Keratinocyte (primary cell): ENCODE data around the gene SVOPL. TPM values are rescaled to one million over a fixed set of nuclear protein-coding genes. Genes with fewer than 3 reads are reported as not detected.

Experiments
- DNase-seq: peaks from one replicate; pipeline ENCODE4 v3.0.0-alpha.2; 2011; ENCODE audit warnings: low read depth, missing footprints, low spot score
- FAIRE-seq: peaks from 2 replicates; lab custom pipeline; 2011; peaks lifted over from hg19 to GRCh38; lab: Jason Lieb, UNC
- H2AFZ ChIP-seq: 2 replicates; pipeline ENCODE4 v1.6.0; 2012; ENCODE audit warnings: low read length, control low read depth, inconsistent platforms; ENCODE audit not compliant: control insufficient read depth
- H3K27ac ChIP-seq: 2 replicates; pipeline ENCODE4 v1.5.1; 2011; ENCODE audit warnings: low read length; ENCODE audit not compliant: control insufficient read depth, insufficient read depth
- H3K27me3 ChIP-seq: 3 replicates; pipeline ENCODE4 v1.6.0; 2011; ENCODE audit warnings: low read length; ENCODE audit not compliant: control insufficient read depth, insufficient read depth; ENCODE audit errors: extremely low read depth
- H3K36me3 ChIP-seq, 2 experiments: 2 replicates in 1 of 2; 3 replicates in 1 of 2; pipeline ENCODE4 v1.5.1; 2011; ENCODE audit warnings: low read length in 2 of 2, mild to moderate bottlenecking in 1 of 2; ENCODE audit not compliant: control insufficient read depth in 2 of 2, insufficient read depth in 2 of 2; ENCODE audit errors: extremely low read depth in 1 of 2
- H3K4me1 ChIP-seq: 3 replicates; pipeline ENCODE4 v1.5.1; 2011; ENCODE audit warnings: low read length; ENCODE audit not compliant: control insufficient read depth, insufficient read depth; ENCODE audit errors: extremely low read depth
- H3K4me2 ChIP-seq: 3 replicates; pipeline ENCODE4 v1.6.0; 2011; ENCODE audit warnings: low read depth, low read length; ENCODE audit not compliant: control insufficient read depth, insufficient read depth; ENCODE audit errors: extremely low read depth
- H3K4me3 ChIP-seq, 3 experiments: fragments of 200-600 bp in 1 of 3; sonication (generic) in 1 of 3; 2 replicates in 2 of 3; 3 replicates in 1 of 3; pipeline ENCODE4 v1.5.1; 2011 to 2016; ENCODE audit warnings: low read length in 3 of 3, mild to moderate bottlenecking in 3 of 3, control low read depth in 2 of 3, inconsistent platforms in 1 of 3, low read depth in 1 of 3, mixed read lengths in 1 of 3, mixed run types in 1 of 3, moderate library complexity in 1 of 3; ENCODE audit not compliant: control insufficient read depth in 2 of 3, insufficient read depth in 2 of 3; ENCODE audit errors: extremely low read depth in 1 of 3
- H3K79me2 ChIP-seq: 2 replicates; pipeline ENCODE4 v1.6.0; 2012; ENCODE audit warnings: low read length; ENCODE audit not compliant: control insufficient read depth, insufficient read depth
- H3K9ac ChIP-seq: 3 replicates; pipeline ENCODE4 v1.6.0; 2011; ENCODE audit warnings: low read length; ENCODE audit not compliant: control insufficient read depth, insufficient read depth; ENCODE audit errors: extremely low read depth
- H3K9me1 ChIP-seq: 3 replicates; pipeline ENCODE4 v1.6.0; 2011; ENCODE audit warnings: low read length; ENCODE audit not compliant: control insufficient read depth, insufficient read depth; ENCODE audit errors: extremely low read depth
- H3K9me3 ChIP-seq: 2 replicates; pipeline ENCODE4 v1.5.1; 2012; ENCODE audit warnings: low read depth, low read length; ENCODE audit not compliant: control insufficient read depth
- H4K20me1 ChIP-seq: 3 replicates; pipeline ENCODE4 v1.6.0; 2011; ENCODE audit warnings: low read length; ENCODE audit not compliant: control insufficient read depth, insufficient read depth; ENCODE audit errors: extremely low read depth
- EZH2 ChIP-seq: IDR thresholded peaks from one replicate; pipeline ENCODE4 v1.6.1; 2012; ENCODE audit warnings: inconsistent platforms, mild to moderate bottlenecking, low read length, moderate library complexity
- dilution Hi-C: fragments of 300-500 bp; cut with MboI; formaldehyde crosslinking; loops from one replicate; pipeline ENCODE4 v1.7.0; 2020; ENCODE audit warnings: low sequenced_read_pairs; ENCODE audit not compliant: extremely low pct_ligation_motif_present
- polyA plus RNA-seq, 5 experiments: library from polyadenylated mRNA; depleted of rRNA in 3 of 5; stranded (reverse) in 3 of 5; stranded (forward) in 1 of 5; unstranded in 1 of 5; fragments of >200 nt; gene quantifications; 1 replicate in 1 of 5; 2 replicates in 3 of 5; 3 replicates in 1 of 5; pipeline versions ENCODE4 v1.2.1 to v1.2.3, GENCODE V29; 2011 to 2012; ENCODE audit warnings: missing spikeins in 2 of 5, low read depth in 1 of 5, low replicate concordance in 1 of 5
- TF ChIP-seq, protein P1 (sequence below), 3 experiments: IDR thresholded peaks in 1 of 3; conservative IDR thresholded peaks in 1 of 3; optimal IDR thresholded peaks in 1 of 3; 2 replicates in 2 of 3; 3 replicates in 1 of 3; pipeline versions ENCODE3 to v1.5.1; 2011; ENCODE audit warnings: low read length in 3 of 3, mild to moderate bottlenecking in 3 of 3, moderate library complexity in 2 of 3, control low read depth in 1 of 3, inconsistent platforms in 1 of 3; ENCODE audit not compliant: insufficient read depth in 2 of 3; ENCODE audit errors: extremely low read depth in 1 of 3

SVOPL gene
- polyA plus RNA-seq, 1 donor (not counting 4 experiments of a cell fraction or from before 2014, with no cell fraction given), result not detected

DNA sequence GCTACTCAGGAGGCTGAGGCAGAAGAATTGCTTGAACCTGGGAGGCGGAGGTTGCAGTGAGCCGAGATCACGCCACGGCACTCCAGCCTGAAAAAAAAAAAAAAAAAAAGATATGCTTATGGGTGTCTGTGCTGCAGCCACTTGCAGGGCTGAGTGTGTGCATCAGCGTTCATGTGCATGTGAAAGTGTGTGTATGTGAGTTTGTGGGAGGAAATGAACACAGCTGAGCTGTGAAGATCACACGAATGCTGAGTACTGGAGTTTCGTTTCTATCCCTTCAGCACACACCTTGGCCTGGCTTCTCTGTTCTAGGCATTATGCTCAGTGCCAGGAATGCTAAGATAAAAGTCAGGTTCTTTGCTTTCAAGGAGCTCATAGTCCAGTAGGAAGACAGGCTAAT, 12.0 kb upstream of the SVOPL start:
- no peak overlapping the region for H3K4me3 ChIP-seq
- no peaks in the 10 kb centered on the region for H4K20me1 ChIP-seq
- no peak overlapping the region for H2AFZ ChIP-seq
- H3K27ac ChIP-seq, result no peak overlapping the region
- no peak overlapping the region for H3K4me2 ChIP-seq
- H3K4me1 ChIP-seq, result no peaks in the 10 kb centered on the region
- H3K79me2 ChIP-seq, result no peaks in the 10 kb centered on the region
- no peak for TF ChIP-seq EZH2
- TF ChIP-seq, protein P1, sequence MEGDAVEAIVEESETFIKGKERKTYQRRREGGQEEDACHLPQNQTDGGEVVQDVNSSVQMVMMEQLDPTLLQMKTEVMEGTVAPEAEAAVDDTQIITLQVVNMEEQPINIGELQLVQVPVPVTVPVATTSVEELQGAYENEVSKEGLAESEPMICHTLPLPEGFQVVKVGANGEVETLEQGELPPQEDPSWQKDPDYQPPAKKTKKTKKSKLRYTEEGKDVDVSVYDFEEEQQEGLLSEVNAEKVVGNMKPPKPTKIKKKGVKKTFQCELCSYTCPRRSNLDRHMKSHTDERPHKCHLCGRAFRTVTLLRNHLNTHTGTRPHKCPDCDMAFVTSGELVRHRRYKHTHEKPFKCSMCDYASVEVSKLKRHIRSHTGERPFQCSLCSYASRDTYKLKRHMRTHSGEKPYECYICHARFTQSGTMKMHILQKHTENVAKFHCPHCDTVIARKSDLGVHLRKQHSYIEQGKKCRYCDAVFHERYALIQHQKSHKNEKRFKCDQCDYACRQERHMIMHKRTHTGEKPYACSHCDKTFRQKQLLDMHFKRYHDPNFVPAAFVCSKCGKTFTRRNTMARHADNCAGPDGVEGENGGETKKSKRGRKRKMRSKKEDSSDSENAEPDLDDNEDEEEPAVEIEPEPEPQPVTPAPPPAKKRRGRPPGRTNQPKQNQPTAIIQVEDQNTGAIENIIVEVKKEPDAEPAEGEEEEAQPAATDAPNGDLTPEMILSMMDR (optimal IDR thresholded peaks at IDR 0.05 in 1 of 3, IDR thresholded peaks at IDR 0.05 in 1 of 3, conservative IDR thresholded peaks at IDR 0.05 in 1 of 3; ENCODE audit: extremely low read depth in 1 of 3, insufficient read depth in 2 of 3, low read length in 3 of 3), result no peak
- H3K9me1 ChIP-seq, result no peaks in the 10 kb centered on the region
- DNase-seq (no peak), FAIRE-seq (no peak)
- H3K9me3 ChIP-seq, result peaks cover 2% of the 10 kb centered on the region
- H3K27me3 ChIP-seq, result no peaks in the 10 kb centered on the region
- H3K36me3 ChIP-seq, result no peaks in the 10 kb centered on the region
- H3K9ac ChIP-seq, result no peak overlapping the region
- dilution Hi-C loops, result no loop called here

GRCh38 chr7:138712652-138713051, 11.5 kb upstream of the SVOPL start:
- H3K9ac ChIP-seq, result no peak overlapping the region
- dilution Hi-C loops, result no loop called here
- H3K27me3 ChIP-seq, result no peaks in the 10 kb centered on the region
- H2AFZ ChIP-seq, result no peak overlapping the region
- no peaks in the 10 kb centered on the region for H3K79me2 ChIP-seq
- H3K9me1 ChIP-seq, result no peaks in the 10 kb centered on the region
- H3K36me3 ChIP-seq, result no peaks in the 10 kb centered on the region
- H3K27ac ChIP-seq, result no peak overlapping the region
- H4K20me1 ChIP-seq, result no peaks in the 10 kb centered on the region
- FAIRE-seq (no peak), DNase-seq (no peak)
- H3K9me3 ChIP-seq, result peaks cover 2% of the 10 kb centered on the region
- H3K4me3 ChIP-seq, result no peak overlapping the region
- no peak for TF ChIP-seq EZH2
- TF ChIP-seq, protein P1 (optimal IDR thresholded peaks at IDR 0.05 in 1 of 3, IDR thresholded peaks at IDR 0.05 in 1 of 3, conservative IDR thresholded peaks at IDR 0.05 in 1 of 3; ENCODE audit: extremely low read depth in 1 of 3, insufficient read depth in 2 of 3, low read length in 3 of 3), result no peak
- no peaks in the 10 kb centered on the region for H3K4me1 ChIP-seq
- H3K4me2 ChIP-seq, result no peak overlapping the region
